Neural progenitor cell (in vitro differentiated cells): Measurements from ENCODE around the gene CYTL1. TPM values are rescaled to one million over a fixed set of nuclear protein-coding genes. Genes with fewer than 3 reads are reported as not detected.
"Not testable (repeated sequence)": the region's sequence is repeated elsewhere in the genome, so short reads cannot be mapped to it uniquely, and the experiment has no call there.

Source experiments
- DNase-seq: peaks from one replicate; pipeline ENCODE4 v3.0.0-alpha.2; 2016; ENCODE audit warnings: low spot score
- H2AFZ ChIP-seq: fragments of 200-600 bp; sonication (generic); replicated peaks from 2 replicates; pipeline ENCODE4 v1.6.1; 2016; ENCODE audit warnings: antibody characterized with exemption
- H3F3A ChIP-seq: fragments of 200-600 bp; sonication (generic); 2 replicates; pipeline ENCODE4 v1.6.1; 2016; ENCODE audit warnings: antibody characterized with exemption, low read depth
- H3K27ac ChIP-seq: fragments of 200-600 bp; sonication (generic); 2 replicates; pipeline ENCODE4 v1.5.1; 2016; ENCODE audit warnings: mild to moderate bottlenecking
- H3K27me3 ChIP-seq: fragments of 200-600 bp; sonication (generic); 2 replicates; pipeline ENCODE4 v1.6.1; 2016; ENCODE audit warnings: mild to moderate bottlenecking, moderate library complexity
- H3K36me3 ChIP-seq: fragments of 200-600 bp; sonication (generic); 2 replicates; pipeline ENCODE4 v1.5.1; 2016
- H3K4me1 ChIP-seq: fragments of 200-600 bp; sonication (generic); 2 replicates; pipeline ENCODE4 v1.6.1; 2016; ENCODE audit warnings: mixed run types
- H3K4me2 ChIP-seq: fragments of 200-600 bp; sonication (generic); 2 replicates; pipeline ENCODE4 v1.6.1; 2016
- H3K4me3 ChIP-seq: fragments of 200-600 bp; sonication (generic); 2 replicates; pipeline ENCODE4 v1.5.1; 2016
- H3K79me2 ChIP-seq: fragments of 200-600 bp; sonication (generic); 2 replicates; pipeline ENCODE4 v1.6.1; 2016; ENCODE audit warnings: low read depth
- H3K9ac ChIP-seq: fragments of 200-600 bp; sonication (generic); 2 replicates; pipeline ENCODE4 v1.6.1; 2016
- H3K9me3 ChIP-seq: fragments of 200-600 bp; sonication (generic); 2 replicates; pipeline ENCODE4 v1.5.1; 2016; ENCODE audit warnings: low read depth
- H4K20me1 ChIP-seq: fragments of 200-600 bp; sonication (generic); 2 replicates; pipeline ENCODE4 v1.6.1; 2016; ENCODE audit warnings: low read depth
- H3K27ac Mint-ChIP-seq: 3 replicates; pipeline ENCODE4 v1.8.0; 2021; ENCODE audit warnings: mixed read lengths
- H3K27me3 Mint-ChIP-seq: 2 replicates; pipeline ENCODE4 v1.8.0; 2022; ENCODE audit warnings: low read depth, mild to moderate bottlenecking, inconsistent platforms, moderate library complexity, mixed read lengths; ENCODE audit not compliant: insufficient read depth
- H3K36me3 Mint-ChIP-seq: 3 replicates; pipeline ENCODE4 v1.8.0; 2021; ENCODE audit warnings: mixed read lengths
- H3K4me1 Mint-ChIP-seq: 3 replicates; pipeline ENCODE4 v1.8.0; 2021; ENCODE audit warnings: mixed read lengths
- H3K4me3 Mint-ChIP-seq: 3 replicates; pipeline ENCODE4 v1.8.0; 2021; ENCODE audit warnings: mild to moderate bottlenecking, moderate library complexity, mixed read lengths
- H3K9me3 Mint-ChIP-seq: 3 replicates; pipeline ENCODE4 v1.8.0; 2020; ENCODE audit warnings: mixed read lengths
- CTCF ChIP-seq: fragments of 200-600 bp; sonication (generic); IDR thresholded peaks from 2 replicates; pipeline ENCODE4 v1.5.1; 2017; ENCODE audit warnings: antibody characterized with exemption, mild to moderate bottlenecking
- EZH2 ChIP-seq: fragments of 200-600 bp; sonication (generic); IDR thresholded peaks from 2 replicates; pipeline ENCODE4 v1.6.1; 2017; ENCODE audit warnings: antibody characterized with exemption, mild to moderate bottlenecking, moderate library complexity
- EZH2phosphoT487 ChIP-seq: fragments of 200-600 bp; sonication (generic); IDR thresholded peaks from 2 replicates; pipeline ENCODE4 v1.6.1; 2017; ENCODE audit warnings: antibody characterized with exemption
- total RNA-seq: library from RNA; depleted of rRNA; stranded (reverse); fragments of >200 nt; gene quantifications from 2 replicates; pipeline ENCODE4 v1.2.3, GENCODE V29; 2015; ENCODE audit warnings: low replicate concordance

The CYTL1 gene
- total RNA-seq, result 1.1 and 3.1 TPM in 2 replicates

- no peaks in the 10 kb centered on the region for H3K36me3 Mint-ChIP-seq
- Histone ChIP-seq H3K9me3 (no peaks in the 10 kb centered on the region), H3K4me3 (peak within 1 kb of the TSS; percentile 14), H4K20me1 (no peaks in the 10 kb centered on the region), H3F3A (no peaks in the 10 kb centered on the region), H3K36me3 (no peaks in the 10 kb centered on the region), H3K9ac (no peak within 1 kb of the TSS), H2AFZ (peak within 1 kb of the TSS; percentile 58), H3K27ac (no peak within 1 kb of the TSS), H3K79me2 (no peaks in the 10 kb centered on the region), H3K27me3 (peaks cover 7% of the 10 kb centered on the region), H3K4me2 (peak within 1 kb of the TSS; percentile 59), H3K4me1 (peaks cover 12% of the 10 kb centered on the region)
- H3K27ac Mint-ChIP-seq, result no peak within 1 kb of the TSS
- peak within 1 kb of the TSS; percentile 38 for H3K4me3 Mint-ChIP-seq
- H3K4me1 Mint-ChIP-seq, result peaks cover 11% of the 10 kb centered on the region
- DNase-seq, result peak; percentile 37
- H3K9me3 Mint-ChIP-seq, result peaks cover 7% of the 10 kb centered on the region
- H3K27me3 Mint-ChIP-seq, result peaks cover 4% of the 10 kb centered on the region
- TF ChIP-seq EZH2phosphoT487 (no peak), EZH2 (no peak)
Observed at GRCh38 chr4:5019274-5019673, at the start of gene CYTL1. CYTL1 (minus strand) TSS chr4:5019458; CDS start chr4:5019445, 13 bp downstream.

GRCh38 chr4:5067908-5068307, 48.6 kb upstream of the CYTL1 start:
- Mint-ChIP-seq H3K36me3 (no peaks in the 10 kb centered on the region), H3K4me1 (peaks cover 3% of the 10 kb centered on the region), H3K4me3 (no peak overlapping the region), H3K9me3 (peaks cover 6% of the 10 kb centered on the region), H3K27me3 (no peaks in the 10 kb centered on the region), H3K27ac (no peak overlapping the region)
- Histone ChIP-seq H3K9me3 (no peaks in the 10 kb centered on the region), H3K79me2 (no peaks in the 10 kb centered on the region), H3K4me2 (no peak overlapping the region), H3F3A (no peaks in the 10 kb centered on the region), H3K36me3 (no peaks in the 10 kb centered on the region), H3K4me1 (no peaks in the 10 kb centered on the region), H3K4me3 (no peak overlapping the region), H3K27me3 (no peaks in the 10 kb centered on the region), H3K27ac (no peak overlapping the region), H2AFZ (no peak overlapping the region), H3K9ac (no peak overlapping the region), H4K20me1 (no peaks in the 10 kb centered on the region)
- TF ChIP-seq CTCF, result no peak
- no peak for TF ChIP-seq EZH2phosphoT487
- TF ChIP-seq EZH2, result no peak
- no peak for DNase-seq

GRCh38 chr4:5066968-5067367, 47.7 kb upstream of the CYTL1 start:
- H3K4me1 Mint-ChIP-seq, H4K20me1 ChIP-seq, DNase-seq, H3K4me3 ChIP-seq, H3K9me3 ChIP-seq, H3K79me2 ChIP-seq, H3K4me1 ChIP-seq, H3K36me3 Mint-ChIP-seq, H3K27me3 ChIP-seq, H3K9me3 Mint-ChIP-seq, H3K4me2 ChIP-seq, H3K36me3 ChIP-seq, H3F3A ChIP-seq, H3K9ac ChIP-seq, H2AFZ ChIP-seq, H3K27me3 Mint-ChIP-seq, H3K27ac ChIP-seq, H3K27ac Mint-ChIP-seq, H3K4me3 Mint-ChIP-seq: not testable (repeated sequence)

GRCh38 chr4:5066101-5066500, 46.8 kb upstream of the CYTL1 start:
- no peaks in the 10 kb centered on the region for H3K36me3 Mint-ChIP-seq
- Histone ChIP-seq H3K79me2 (no peaks in the 10 kb centered on the region), H4K20me1 (no peaks in the 10 kb centered on the region), H3K27ac (no peak overlapping the region), H2AFZ (no peak overlapping the region), H3K4me3 (no peak overlapping the region), H3K9me3 (no peaks in the 10 kb centered on the region), H3K9ac (no peak overlapping the region), H3K27me3 (no peaks in the 10 kb centered on the region), H3F3A (no peaks in the 10 kb centered on the region), H3K36me3 (no peaks in the 10 kb centered on the region), H3K4me1 (no peaks in the 10 kb centered on the region), H3K4me2 (no peak overlapping the region)
- H3K27me3 Mint-ChIP-seq, result no peaks in the 10 kb centered on the region
- TF ChIP-seq EZH2, result no peak
- no peak for TF ChIP-seq CTCF
- no peak for TF ChIP-seq EZH2phosphoT487
- peaks cover 3% of the 10 kb centered on the region for H3K4me1 Mint-ChIP-seq
- no peak overlapping the region for H3K27ac Mint-ChIP-seq
- H3K4me3 Mint-ChIP-seq, result no peak overlapping the region
- no peak for DNase-seq
- peaks cover 6% of the 10 kb centered on the region for H3K9me3 Mint-ChIP-seq
